Activated CD4-positive, alpha-beta T cell treated with anti-CD3 and anti-CD28 coated beads for 24 hours (primary cell): ENCODE measurements around the gene ZFPM1.
A peak's percentile ranks its signal among the peaks of the same experiment; 100 is the strongest.

Experiments
- DNase-seq, 2 donors: peaks; one replicate each; pipeline ENCODE4 v3.0.0-alpha.2; 2020; ENCODE audit warnings: low read depth in 2 of 2

The ZFPM1 gene

DNA sequence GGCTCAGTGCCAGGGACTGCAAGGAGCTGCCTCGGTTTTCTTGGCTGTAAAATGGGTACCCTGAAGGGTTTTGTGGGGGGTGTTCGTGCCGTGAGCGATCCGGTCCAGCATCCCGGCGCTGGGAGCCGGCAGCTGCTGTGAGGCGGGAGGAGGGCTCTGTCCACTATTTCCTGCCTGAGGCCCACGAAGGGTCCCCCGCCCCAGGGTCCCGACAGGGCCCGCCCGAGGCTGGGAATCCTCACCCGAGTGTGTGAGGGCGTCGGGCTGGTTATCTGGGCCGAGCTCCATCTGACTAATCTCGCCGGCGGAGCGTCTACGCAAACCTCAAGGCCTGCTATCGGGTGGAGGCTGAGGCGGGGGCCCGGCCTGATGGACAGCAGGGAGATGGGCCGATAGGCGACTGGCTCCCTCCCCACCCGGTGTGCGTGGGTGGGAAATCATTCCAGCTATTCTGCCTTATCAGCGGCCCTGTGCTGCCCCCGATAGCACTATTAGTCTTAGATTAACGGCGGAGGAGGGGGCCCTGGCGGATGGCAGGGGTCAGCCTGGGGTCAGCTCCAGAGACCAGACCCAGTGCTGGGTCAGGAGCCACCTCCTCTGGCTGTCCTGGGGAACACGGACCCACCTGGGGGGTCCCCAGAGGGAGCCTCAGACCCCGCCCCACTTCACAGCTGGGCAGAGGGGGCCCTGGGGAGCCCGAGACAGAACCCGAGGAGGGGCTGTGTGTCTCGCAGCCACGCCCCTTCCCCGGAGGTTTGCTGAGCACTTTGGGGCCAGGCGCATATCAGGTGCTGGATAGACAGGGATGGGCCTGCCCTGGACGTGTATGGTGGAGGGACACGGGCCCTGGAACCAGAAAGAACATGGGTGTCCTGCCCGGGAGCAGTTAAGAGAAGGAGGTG is 44.7 kb downstream of the ZFPM1 start:
- DNase-seq: no peak

DNA sequence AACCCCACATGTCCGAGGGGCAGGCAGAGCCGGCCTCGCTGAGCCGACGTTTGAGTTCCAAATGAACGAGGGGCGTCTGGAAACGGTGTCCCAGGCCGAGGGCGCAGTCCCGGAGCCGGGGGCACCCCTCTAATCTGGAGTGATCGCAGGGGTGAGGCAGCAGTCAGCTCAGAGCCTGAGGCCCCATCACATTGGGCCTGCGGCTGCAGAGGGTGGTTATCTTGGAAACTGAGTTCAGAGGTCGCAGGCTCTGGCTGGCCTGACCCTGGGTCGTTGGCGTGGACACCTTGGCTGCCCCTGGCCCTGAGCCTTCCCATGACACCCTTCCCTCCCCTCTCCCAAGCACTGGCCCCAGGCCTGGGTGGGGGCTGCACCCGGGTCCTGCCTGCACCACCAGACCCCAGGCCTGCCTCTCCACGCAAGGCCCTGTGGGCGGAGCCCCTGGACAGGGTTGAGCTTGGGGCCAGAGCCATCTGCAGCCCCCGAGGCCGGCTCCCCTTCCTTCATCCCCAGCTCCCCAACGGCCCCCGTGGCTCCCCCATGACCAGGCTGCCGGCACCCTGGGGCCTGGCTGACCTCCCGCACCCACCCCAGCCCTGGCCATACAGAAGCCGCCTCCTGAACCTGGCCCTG is 45.6 kb downstream of the ZFPM1 start:
- no peak for DNase-seq

GRCh38 chr16:88499292-88499691 is 46.2 kb downstream of the ZFPM1 start:
- no peak for DNase-seq

GRCh38 chr16:88499836-88500251 is 46.8 kb downstream of the ZFPM1 start:
- DNase-seq: no peak

DNA sequence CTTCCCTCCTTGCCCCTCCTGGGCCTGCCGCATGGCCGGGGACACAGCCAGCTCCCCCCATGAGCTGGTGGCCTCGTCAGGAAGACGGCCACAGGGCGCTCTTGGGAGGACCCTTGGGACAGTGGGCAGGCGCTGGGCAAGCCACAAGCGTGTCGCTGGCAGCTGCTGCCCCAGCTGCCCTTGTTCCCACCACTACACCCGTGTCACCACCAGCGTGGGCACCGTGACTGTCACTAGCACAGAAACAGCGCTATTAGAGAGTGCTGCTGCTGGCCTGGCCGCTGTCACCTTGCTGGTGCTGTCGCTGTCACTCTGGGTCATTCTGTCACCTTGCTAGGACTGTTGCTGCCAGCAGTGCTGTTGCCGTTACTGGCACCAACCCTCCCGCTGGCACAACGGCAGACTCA is 47.2 kb downstream of the ZFPM1 start:
- no peak for DNase-seq

GRCh38 chr16:88502371-88502770 is 49.3 kb downstream of the ZFPM1 start:
- no peak for DNase-seq

DNA sequence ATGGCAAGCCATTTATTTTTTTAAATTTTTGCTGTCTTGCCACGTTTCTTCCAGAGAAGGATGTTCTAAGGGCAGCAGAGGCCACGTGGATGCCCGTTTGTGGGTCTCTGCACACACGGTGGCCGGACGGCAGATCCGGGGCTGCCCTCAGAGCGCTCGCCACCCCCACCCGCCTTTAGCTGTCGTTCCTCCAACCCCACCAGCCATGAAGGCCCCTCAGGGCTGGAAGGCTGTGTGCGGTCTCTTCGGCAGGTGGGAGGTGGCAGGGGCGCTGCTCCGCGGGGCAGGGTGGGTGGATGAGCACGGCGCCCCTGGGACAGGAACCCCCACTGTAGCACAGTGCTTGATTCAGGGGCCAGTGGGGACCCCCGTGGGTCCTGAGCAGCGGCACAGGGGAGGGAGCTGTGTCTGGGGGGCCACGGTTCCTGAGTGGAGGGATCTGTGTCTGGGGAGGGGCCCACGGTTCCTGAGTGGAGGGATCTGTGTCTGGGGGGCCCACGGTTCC is 49.7 kb downstream of the ZFPM1 start:
- no peak for DNase-seq

- DNase-seq: no peak
These were observed 50.3 kb downstream of the ZFPM1 start for GRCh38 chr16:88503374-88503770.

- DNase-seq: no peak
These were observed 50.9 kb downstream of the ZFPM1 start for GRCh38 chr16:88503771-88504488.

DNA sequence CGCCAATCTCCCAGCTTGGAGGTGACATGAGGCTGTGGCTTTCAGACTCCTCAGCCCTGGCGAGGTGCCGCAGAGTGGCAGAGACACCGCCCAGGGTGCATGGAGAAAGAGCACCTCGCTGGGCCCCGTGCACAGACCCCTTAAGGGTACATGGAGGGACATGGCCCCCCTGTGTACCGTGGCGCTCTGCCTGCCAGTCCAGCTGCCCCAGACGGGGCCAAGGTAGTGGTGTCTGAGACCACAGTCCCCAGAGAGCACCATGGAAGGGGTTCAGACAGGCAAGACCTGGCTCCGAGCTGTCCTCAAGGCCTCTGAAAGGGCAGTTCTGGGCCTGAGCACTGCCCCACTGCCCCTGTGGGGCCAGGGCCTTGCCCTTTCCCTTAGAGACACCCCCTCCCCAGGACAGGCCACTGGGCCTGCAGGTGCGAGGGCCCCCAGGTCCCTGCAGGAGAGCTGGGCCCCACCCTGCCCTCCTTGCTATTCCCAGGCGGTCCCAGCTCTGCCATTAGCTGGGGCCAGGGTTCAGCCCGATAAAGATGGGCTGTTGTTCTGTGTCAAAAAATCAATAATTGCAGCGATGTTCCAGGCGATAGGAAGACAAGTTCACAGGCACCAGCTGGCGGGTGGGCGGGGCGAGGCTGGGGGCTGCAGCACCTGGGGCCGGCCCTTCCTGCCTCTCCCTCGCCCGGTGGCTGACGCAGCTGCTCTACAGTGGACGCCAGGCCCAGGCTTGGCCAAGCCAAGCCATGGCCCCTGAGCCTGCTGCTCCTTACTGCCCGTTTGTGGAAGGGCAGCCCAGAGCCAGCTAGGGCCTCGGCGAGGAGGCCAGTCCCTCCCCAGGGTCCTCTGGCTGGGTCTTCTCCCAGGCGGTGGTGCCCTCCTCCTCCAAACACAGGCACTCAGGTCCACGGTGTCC is 51.7 kb downstream of the ZFPM1 start:
- no peak for DNase-seq

GRCh38 chr16:88505405-88506082 is 52.5 kb downstream of the ZFPM1 start:
- peak; percentile 31 to 43 for DNase-seq

DNA sequence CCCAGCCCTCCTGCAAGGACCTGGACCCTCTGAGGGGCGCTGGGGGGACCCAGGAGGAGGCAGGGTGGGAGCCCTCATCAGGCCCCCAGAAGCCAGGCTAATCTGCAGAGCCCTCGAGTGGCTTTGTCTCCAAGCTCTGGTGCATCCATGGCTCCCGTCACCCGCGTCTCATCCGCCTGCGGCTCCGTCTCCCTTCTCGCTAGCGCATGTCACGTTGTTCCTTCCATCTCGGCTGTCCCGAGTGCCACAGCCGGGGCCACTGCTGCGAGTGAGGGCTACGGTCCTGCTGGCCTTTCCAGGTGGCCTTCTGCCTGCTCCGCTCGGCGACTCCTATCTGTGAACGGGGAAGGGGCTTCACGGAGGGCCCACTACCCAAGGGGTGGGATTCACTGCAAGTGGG is 53.6 kb downstream of the ZFPM1 start:
- DNase-seq: no peak

DNA sequence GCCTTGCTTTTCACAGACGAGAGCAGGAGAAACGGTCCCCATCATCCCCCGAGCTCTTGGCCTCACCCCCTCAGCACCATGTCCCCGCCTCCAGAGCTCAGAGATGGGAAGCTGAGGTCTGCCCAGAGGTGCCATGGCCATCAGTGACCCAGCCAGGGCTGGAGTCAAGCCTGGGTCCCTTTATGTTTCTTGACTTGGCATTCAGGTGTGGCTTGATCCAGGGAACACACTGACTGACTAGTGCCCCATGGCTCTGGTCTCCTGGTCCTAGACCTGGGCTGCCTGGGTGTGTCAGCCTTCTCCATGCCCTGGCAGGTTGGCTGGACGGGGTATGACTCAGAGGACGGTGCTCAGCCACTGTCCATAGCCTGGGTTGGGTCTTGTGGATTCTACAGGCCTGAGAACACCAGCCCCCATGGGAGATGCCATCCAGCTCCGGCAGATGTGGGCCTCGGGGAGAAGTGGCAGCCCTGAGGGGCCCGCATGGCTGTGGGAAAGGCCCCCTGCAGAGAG is 54.2 kb downstream of the ZFPM1 start:
- DNase-seq: no peak

- no peak for DNase-seq
These were observed 55.3 kb downstream of the ZFPM1 start for GRCh38 chr16:88508376-88508867.

DNA sequence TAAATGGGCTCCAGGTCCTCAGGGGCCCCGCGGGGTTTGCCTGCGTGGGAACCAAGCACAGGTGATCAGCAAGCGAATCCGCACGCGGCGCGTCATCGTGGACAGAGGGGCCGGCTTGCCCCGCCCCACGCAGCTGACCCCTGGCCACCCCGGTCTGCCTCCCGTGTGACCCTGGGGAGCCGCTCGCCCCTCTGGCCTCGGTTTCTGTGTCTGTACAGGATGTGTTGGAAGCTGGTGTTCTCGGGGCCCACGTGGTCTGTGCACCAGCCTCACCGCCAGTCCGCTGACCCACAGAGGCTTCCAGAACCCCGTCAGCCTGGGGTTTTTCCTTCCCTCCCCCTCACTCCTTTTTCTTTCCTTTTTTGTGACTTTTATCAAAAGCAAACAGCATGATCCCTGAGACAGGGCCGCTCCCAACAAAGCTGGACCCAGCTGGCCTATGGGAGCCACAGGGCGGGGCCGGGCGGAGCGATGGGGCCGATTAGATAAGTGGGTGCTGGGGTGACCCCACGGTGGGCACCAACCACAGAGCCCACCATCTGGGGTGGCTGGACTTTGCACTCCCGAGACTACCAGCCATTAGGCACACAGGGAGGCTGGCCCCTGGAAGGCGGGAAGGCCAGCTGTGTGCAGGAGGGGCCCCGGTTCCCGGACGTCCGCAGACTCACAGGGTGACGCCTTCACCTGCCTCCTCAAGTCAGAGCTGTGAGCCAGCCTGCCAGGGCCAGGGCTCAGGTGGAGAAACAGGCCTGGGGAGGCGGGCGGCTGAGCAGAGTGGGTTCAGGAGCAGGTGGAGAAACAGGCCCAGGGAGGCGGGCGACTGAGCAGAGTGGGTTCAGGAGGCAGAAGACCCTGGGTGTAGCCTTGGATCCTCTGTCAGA is 56.0 kb downstream of the ZFPM1 start:
- DNase-seq: no peak

GRCh38 chr16:88509749-88510069 is 56.6 kb downstream of the ZFPM1 start:
- DNase-seq: no peak

- no peak for DNase-seq
These were observed 57.3 kb downstream of the ZFPM1 start for GRCh38 chr16:88510091-88510994.

- no peak for DNase-seq
These were observed 58.0 kb downstream of the ZFPM1 start for GRCh38 chr16:88511060-88511459.
